Panc1 (cell line): ENCODE results near the gene ISG15.

ENCODE experiments used
- CTCF ChIP-seq: fragments of 450-650 bp; IDR thresholded peaks from 2 replicates; pipeline ENCODE4 v1.5.1; 2017; ENCODE audit warnings: mild to moderate bottlenecking
- REST ChIP-seq, 2 experiments: IDR thresholded peaks; 2 replicates each; pipeline ENCODE4 v1.6.1; 2011 to 2012; ENCODE audit warnings: low read depth in 2 of 2, control low read depth in 1 of 2, low read length in 1 of 2, mild to moderate bottlenecking in 1 of 2, moderate library complexity in 1 of 2; ENCODE audit not compliant: insufficient read depth in 1 of 2
- SIN3A ChIP-seq: IDR thresholded peaks from 2 replicates; pipeline ENCODE4 v1.6.1; 2012; ENCODE audit warnings: low read depth, mild to moderate bottlenecking, low read length, moderate library complexity, borderline replicate concordance; ENCODE audit not compliant: insufficient read depth

GRCh38 chr1:1027791-1028190 is 14.5 kb downstream of the ISG15 start:
- TF ChIP-seq SIN3A, result no peak
- TF ChIP-seq REST (IDR thresholded peaks at IDR 0.05; ENCODE audit: insufficient read depth in 1 of 2, low read depth in 2 of 2, low read length in 1 of 2), result no peak
- no peak for TF ChIP-seq CTCF
